ENCODE results near the gene SPIN1.

The SPIN1 gene

DNA sequence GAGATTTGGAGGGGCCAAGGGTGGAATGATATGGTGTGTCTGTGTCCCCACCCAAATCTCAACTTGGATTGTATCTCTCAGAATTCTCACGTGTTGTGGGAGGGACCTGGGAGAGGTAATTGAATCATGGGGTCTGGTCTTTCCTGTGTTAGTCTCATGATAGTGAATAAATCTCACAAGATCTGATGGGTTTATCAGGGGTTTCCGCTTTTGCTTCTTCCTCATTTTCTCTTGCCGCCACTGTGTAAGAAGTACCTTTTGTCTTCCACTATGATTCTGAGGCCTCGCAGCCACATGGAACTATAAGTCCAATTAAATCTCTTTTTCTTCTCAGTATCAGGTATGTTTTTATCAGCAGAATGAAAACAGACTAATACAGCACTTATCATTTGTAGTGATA, 29.5 kb upstream of the SPIN1 start:
- no peaks in the 10 kb centered on the region for H3K36me3 ChIP-seq (ENCODE audit: control insufficient read depth in 2 of 2, insufficient read depth in 1 of 2, low read length in 2 of 2)
- no peak overlapping the region for H3K27ac ChIP-seq (ENCODE audit: extremely low read depth, low read depth, low read length)
- no peak overlapping the region for H3K4me3 ChIP-seq (ENCODE audit: low read depth, low read length)
- no peaks in the 10 kb centered on the region for H3K4me1 ChIP-seq (ENCODE audit: control insufficient read depth, insufficient read depth, low read length)
- ChIA-PET POLR2A (no interaction called here), CTCF (interaction anchor here (0.6 kb wide), 1 partner anchor 146 kb away, joined by 4 read pairs; no protein-coding TSS in a partner anchor)
- TF ChIP-seq, protein P1, sequence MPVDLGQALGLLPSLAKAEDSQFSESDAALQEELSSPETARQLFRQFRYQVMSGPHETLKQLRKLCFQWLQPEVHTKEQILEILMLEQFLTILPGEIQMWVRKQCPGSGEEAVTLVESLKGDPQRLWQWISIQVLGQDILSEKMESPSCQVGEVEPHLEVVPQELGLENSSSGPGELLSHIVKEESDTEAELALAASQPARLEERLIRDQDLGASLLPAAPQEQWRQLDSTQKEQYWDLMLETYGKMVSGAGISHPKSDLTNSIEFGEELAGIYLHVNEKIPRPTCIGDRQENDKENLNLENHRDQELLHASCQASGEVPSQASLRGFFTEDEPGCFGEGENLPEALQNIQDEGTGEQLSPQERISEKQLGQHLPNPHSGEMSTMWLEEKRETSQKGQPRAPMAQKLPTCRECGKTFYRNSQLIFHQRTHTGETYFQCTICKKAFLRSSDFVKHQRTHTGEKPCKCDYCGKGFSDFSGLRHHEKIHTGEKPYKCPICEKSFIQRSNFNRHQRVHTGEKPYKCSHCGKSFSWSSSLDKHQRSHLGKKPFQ (tag by site-specific recombination; IDR thresholded peaks at IDR 0.05), result no peak
- no peak for TF ChIP-seq ZSCAN16 (tag by site-specific recombination; IDR thresholded peaks at IDR 0.05)
- no peaks in the 10 kb centered on the region for H3K9me3 ChIP-seq (ENCODE audit: control insufficient read depth, insufficient read depth, low read depth, low read length)

GRCh38 chr9:88359974-88360373, 28.3 kb upstream of the SPIN1 start:
- Histone ChIP-seq H3K4me1 (ENCODE audit: control insufficient read depth, insufficient read depth, low read length) (no peaks in the 10 kb centered on the region), H3K9me3 (ENCODE audit: control insufficient read depth, insufficient read depth, low read depth, low read length) (no peaks in the 10 kb centered on the region), H3K27ac (ENCODE audit: extremely low read depth, low read depth, low read length) (no peak overlapping the region), H3K4me3 (ENCODE audit: low read depth, low read length) (no peak overlapping the region), H3K36me3 (ENCODE audit: control insufficient read depth in 2 of 2, insufficient read depth in 1 of 2, low read length in 2 of 2) (no peaks in the 10 kb centered on the region)
- ChIA-PET POLR2A (interaction anchor here (0.6 kb wide), 1 partner anchor 105 kb away, joined by 4 read pairs; no protein-coding TSS in a partner anchor), CTCF (no interaction called here)
- TF ChIP-seq HOXC10 (CRISPR knock-in tag; IDR thresholded peaks at IDR 0.05), result no peak

- POLR2A ChIA-PET, result no interaction called here
- Histone ChIP-seq H3K36me3 (ENCODE audit: control insufficient read depth in 2 of 2, insufficient read depth in 1 of 2, low read length in 2 of 2) (no peaks in the 10 kb centered on the region), H3K4me3 (ENCODE audit: low read depth, low read length) (no peak overlapping the region), H3K4me1 (ENCODE audit: control insufficient read depth, insufficient read depth, low read length) (no peaks in the 10 kb centered on the region), H3K27ac (ENCODE audit: extremely low read depth, low read depth, low read length) (no peak overlapping the region), H3K9me3 (ENCODE audit: control insufficient read depth, insufficient read depth, low read depth, low read length) (no peaks in the 10 kb centered on the region)
- CTCF ChIA-PET, result no interaction called here
- TF ChIP-seq GLI2 (tag by site-specific recombination; IDR thresholded peaks at IDR 0.05; ENCODE audit: borderline replicate concordance, low read depth), result no peak
- no peak for TF ChIP-seq MYNN (tag by site-specific recombination; IDR thresholded peaks at IDR 0.05; ENCODE audit: borderline replicate concordance)
- TF ChIP-seq GLIS1 (tag by site-specific recombination; IDR thresholded peaks at IDR 0.05), result no peak
- TF ChIP-seq ZNF473 (tag by site-specific recombination; IDR thresholded peaks at IDR 0.05), result no peak
- TF ChIP-seq ZSCAN4 (tag by site-specific recombination; IDR thresholded peaks at IDR 0.05), result no peak
Observed at GRCh38 chr9:88362681-88363080, 25.6 kb upstream of the SPIN1 start.

GRCh38 chr9:88363661-88364060, 24.6 kb upstream of the SPIN1 start:
- Histone ChIP-seq H3K9me3 (ENCODE audit: control insufficient read depth, insufficient read depth, low read depth, low read length) (no peaks in the 10 kb centered on the region), H3K36me3 (ENCODE audit: control insufficient read depth in 2 of 2, insufficient read depth in 1 of 2, low read length in 2 of 2) (no peaks in the 10 kb centered on the region), H3K4me3 (ENCODE audit: low read depth, low read length) (no peak overlapping the region), H3K27ac (ENCODE audit: extremely low read depth, low read depth, low read length) (no peak overlapping the region), H3K4me1 (ENCODE audit: control insufficient read depth, insufficient read depth, low read length) (no peaks in the 10 kb centered on the region)
- POLR2A ChIA-PET, result no interaction called here
- TF ChIP-seq ZNF560 (tag by site-specific recombination; IDR thresholded peaks at IDR 0.05; ENCODE audit: borderline replicate concordance) (no peak), GLI4 (tag by site-specific recombination; IDR thresholded peaks at IDR 0.05) (no peak), ZNF202 (tag by site-specific recombination; IDR thresholded peaks at IDR 0.05; ENCODE audit: borderline replicate concordance) (no peak), ZNF544 (tag by site-specific recombination; IDR thresholded peaks at IDR 0.05) (no peak), BCL11B (tag by site-specific recombination; IDR thresholded peaks at IDR 0.05; ENCODE audit: low read depth) (no peak), ZNF423 (tag by site-specific recombination; IDR thresholded peaks at IDR 0.05) (no peak), ZNF223 (tag by site-specific recombination; IDR thresholded peaks at IDR 0.05) (no peak), ZBTB6 (tag by site-specific recombination; IDR thresholded peaks at IDR 0.05) (no peak)
- CTCF ChIA-PET, result interaction anchor here (0.7 kb wide), 1 partner anchor 118 kb away, joined by 3 read pairs; no protein-coding TSS in a partner anchor
